GM18517 (cell line): ENCODE measurements around the gene TNPO3.
"Not testable (repeated sequence)": the region's sequence is repeated elsewhere in the genome, so short reads cannot be mapped to it uniquely, and the experiment has no call there.

Source experiments
- ATAC-seq: cut with Tn5 transposase; IDR thresholded peaks from one replicate; pipeline ENCODE4 v1.9.1; 2021; ENCODE audit warnings: mild to moderate bottlenecking, moderate library complexity; ENCODE audit not compliant: unreplicated experiment

Gene TNPO3

GRCh38 chr7:128968624-128969023 is 86.3 kb downstream of the TNPO3 start:
- ATAC-seq: no peak

- ATAC-seq: peak; percentile 81
These were observed 91.6 kb downstream of the TNPO3 start for GRCh38 chr7:128963327-128963757.

- ATAC-seq: peak; percentile 9
These were observed 92.0 kb downstream of the TNPO3 start for GRCh38 chr7:128962899-128963298.

GRCh38 chr7:128961030-128961659 is 93.8 kb downstream of the TNPO3 start:
- no peak for ATAC-seq

GRCh38 chr7:128959296-128959695 is 95.6 kb downstream of the TNPO3 start:
- ATAC-seq: no peak

GRCh38 chr7:128955981-128956380 is 98.9 kb downstream of the TNPO3 start:
- no peak for ATAC-seq

GRCh38 chr7:128954830-128955802 is 99.8 kb downstream of the TNPO3 start:
- peak; percentile 53 for ATAC-seq

GRCh38 chr7:128954150-128954549 is 100.8 kb downstream of the TNPO3 start:
- ATAC-seq: no peak

- ATAC-seq: no peak
These were observed 103.6 kb downstream of the TNPO3 start for GRCh38 chr7:128951296-128951695.

GRCh38 chr7:128948976-128949760 is 105.7 kb downstream of the TNPO3 start:
- ATAC-seq: no peak

GRCh38 chr7:128948312-128948973 is 106.5 kb downstream of the TNPO3 start:
- no peak for ATAC-seq

GRCh38 chr7:128947854-128948253 is 107.1 kb downstream of the TNPO3 start:
- no peak for ATAC-seq

GRCh38 chr7:128946936-128947830 is 107.7 kb downstream of the TNPO3 start:
- no peak for ATAC-seq

GRCh38 chr7:128945668-128946366 is 109.1 kb downstream of the TNPO3 start:
- no peak for ATAC-seq

- no peak for ATAC-seq
These were observed 110.2 kb downstream of the TNPO3 start for GRCh38 chr7:128944487-128945236.

- ATAC-seq: not testable (repeated sequence)
These were observed 111.7 kb downstream of the TNPO3 start for GRCh38 chr7:128943251-128943650.

GRCh38 chr7:128941946-128942526 is 112.9 kb downstream of the TNPO3 start:
- ATAC-seq: no peak

- no peak for ATAC-seq
These were observed 113.5 kb downstream of the TNPO3 start for GRCh38 chr7:128941323-128941890.
